GDM1 (cell line): ENCODE data around the gene LHB.
"Not testable (repeated sequence)": the region's sequence is repeated elsewhere in the genome, so short reads cannot be mapped to it uniquely, and the experiment has no call there.

Experiments
- DNase-seq: peaks from one replicate; lab custom pipeline; 2025; lab: John Stamatoyannopoulos, UW

The LHB gene

DNA sequence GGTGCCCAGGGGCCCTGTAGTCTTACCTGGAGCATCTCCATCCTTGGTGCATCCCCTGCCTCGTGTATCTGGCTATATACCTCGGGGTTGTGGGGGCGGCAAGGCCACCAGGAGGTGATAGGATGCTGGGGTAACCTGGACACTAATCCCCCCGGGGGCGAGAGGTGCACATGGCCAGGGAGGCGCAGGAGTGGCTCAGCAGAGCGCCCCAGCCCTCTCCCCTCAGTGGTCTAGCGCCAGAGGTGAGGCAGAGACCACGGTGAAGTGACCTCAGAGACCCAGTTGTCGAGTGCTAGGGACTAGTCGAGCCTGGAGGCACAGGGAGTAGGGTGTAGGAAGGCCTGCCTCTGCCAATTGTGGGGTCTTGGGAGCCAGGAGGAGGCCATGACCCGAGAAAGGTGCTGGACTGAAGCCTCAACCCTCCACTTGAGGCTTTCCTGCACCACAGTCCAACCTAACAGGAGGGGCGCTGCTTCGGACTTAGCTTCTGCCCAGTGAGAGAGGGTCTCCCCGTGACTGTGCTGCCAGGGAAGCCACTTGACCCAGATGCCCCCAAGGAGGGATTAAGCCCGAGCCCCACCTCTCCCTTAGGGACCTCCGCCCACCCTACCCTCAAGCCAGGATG, at the start of gene LHB:
TSS of gene LHB (minus strand) at position 51 of the 625 bp plus-strand sequence. CDS start at position 41, 10 bp downstream.
- DNase-seq: no peak

DNA sequence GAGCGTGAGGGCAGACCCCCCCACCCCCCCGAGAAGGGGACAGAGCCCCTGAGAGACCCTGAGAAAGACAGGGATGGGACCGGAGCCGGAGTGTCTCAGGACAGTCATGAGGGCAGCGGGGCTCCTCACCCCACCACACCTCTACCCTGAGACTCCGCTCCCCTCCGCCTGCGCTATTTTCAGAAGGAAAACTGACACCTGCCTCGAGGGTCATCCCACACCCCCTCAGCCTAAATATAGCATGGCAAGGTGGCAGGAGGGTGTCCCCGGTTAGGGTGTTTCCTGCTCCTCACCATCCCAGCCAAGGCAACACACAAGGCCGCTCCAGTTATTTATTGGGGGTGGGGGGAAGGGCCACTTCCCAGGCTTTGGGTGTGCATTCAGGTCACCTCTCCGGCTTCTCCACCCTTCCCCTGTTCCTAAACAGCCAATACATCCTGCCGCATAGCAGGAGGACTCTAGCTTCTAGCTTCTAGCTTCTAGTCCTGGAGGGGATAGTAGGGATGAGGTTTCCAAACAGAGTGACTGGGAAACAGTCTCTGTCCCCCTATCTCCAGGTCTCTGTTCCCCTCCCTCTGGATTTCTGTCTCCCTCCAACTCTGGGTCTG, 49.1 kb upstream of the LHB start:
- DNase-seq: no peak

DNA sequence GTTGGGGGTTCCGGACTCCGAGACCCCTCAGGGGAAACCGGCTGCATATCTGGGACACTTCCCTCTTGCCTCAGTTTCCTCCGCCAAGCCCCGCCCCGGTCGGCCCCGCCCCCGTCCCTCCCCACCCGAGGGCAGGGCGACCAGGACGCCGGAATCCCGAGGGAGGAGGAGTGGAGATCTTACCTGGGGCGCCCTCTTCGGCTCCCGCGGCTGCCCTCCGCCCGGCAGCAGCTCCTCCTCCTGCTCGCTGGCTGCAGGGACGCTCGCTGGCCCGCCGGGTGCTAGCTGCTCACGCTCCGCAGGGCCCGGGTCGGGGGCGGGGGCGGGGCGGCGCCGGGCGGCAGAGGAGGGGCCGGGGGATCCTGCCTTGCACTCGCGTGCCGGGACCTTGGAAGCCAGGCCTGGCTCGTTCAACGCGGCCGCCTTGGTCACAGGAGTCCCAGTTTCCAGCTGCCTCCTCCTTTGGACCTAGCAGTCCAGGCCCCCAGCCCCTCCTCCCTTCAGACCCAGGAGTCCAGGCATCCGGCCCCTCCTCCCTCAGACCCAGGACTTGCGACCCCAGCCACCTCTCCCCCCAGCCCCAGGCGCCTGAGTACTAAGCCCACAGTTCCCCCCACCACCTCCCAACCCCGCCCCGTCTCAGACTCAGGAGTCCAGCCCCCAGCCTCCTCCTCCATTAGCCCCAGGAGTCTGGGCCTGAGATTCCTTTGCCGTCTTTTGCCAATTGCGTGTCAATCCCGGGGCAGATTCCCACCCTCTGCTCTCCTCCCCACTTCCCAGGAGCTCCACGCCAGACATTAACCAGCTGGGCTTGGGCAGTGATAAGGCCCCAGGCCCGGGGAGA, 48.1 kb upstream of the LHB start, which contains the start of gene NTF4:
TSS of gene NTF4 (minus strand) at position 51 of the 844 bp plus-strand sequence. CDS start 2,821 bp downstream, outside the sequence.
- no peak for DNase-seq

DNA sequence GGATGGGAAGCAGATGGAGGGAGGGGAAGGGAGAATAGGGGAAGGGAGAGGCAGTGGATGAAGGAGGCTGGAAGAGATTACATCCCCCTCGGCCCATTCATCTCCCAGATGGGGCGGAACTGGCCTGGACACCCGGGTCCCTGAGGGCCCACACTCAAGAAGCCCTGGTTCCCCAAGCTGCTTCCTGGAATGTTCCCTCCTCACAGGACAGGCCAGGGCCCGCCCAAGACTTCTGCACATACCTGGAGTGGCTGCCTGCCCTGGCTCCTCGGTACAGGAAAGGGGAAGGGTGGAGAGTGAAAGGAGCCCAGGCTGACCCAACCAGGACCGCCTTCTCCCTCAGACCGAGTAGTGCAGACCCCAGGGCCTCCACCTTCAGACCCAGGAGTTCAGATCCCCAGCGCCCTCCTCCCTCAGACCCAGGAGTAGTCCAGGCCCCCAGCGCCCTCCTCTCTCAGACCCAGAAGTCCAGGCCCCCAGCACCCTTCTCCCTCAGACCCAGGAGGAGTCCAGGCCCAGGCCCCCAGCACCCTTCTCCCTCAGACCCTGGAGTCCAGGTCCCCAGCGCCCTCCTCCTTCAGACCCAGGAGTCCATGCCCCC, 47.2 kb upstream of the LHB start:
- DNase-seq: no peak

- DNase-seq: no peak
Observed at GRCh38 chr19:49061445-49061844, 44.6 kb upstream of the LHB start.

- no peak for DNase-seq
Observed at GRCh38 chr19:49061000-49061399, 44.1 kb upstream of the LHB start.

- no peak for DNase-seq
Observed at GRCh38 chr19:49059053-49059452, 42.2 kb upstream of the LHB start.

- no peak for DNase-seq
Observed at GRCh38 chr19:49058562-49058961, 41.7 kb upstream of the LHB start.

DNA sequence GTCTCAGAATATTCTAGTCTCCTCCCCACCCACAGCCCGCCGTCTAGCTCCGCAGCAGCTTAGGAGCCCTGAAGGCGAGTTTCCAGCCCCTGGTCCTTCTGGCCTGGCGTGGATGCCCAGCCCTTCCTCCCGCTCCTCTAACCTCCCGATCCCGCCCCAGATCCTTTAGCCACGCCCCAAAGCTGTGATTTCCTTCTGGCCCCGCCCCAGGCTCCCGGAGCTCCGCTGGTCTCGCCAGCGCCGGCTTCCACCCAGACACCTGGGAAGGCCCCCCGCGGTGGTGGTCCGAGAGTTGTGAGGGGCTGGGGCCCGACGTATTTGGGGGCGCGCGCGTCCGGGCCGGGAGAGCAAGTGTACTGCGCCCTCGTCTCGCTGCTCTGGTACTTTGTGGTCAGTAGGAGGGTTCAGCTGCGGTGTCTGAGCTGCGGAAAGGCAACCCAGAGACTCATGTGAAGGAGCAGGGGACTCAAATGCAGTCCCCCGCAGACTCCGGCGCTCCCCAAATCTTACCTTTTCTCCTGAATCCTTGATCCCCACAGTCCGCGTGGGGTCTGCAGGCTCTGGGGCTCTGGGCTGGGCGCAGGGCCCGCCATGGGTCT, 40.8 kb upstream of the LHB start, which contains the start of gene CGB7:
TSS of gene CGB7 (minus strand) at position 114 of the 599 bp plus-strand sequence. CDS start 2,374 bp downstream, outside the sequence.
- DNase-seq: no peak

- not testable (repeated sequence) for DNase-seq
Observed at GRCh38 chr19:49056902-49057596, 40.2 kb upstream of the LHB start.

GRCh38 chr19:49056101-49056901, 39.4 kb upstream of the LHB start:
- DNase-seq: no peak

DNA sequence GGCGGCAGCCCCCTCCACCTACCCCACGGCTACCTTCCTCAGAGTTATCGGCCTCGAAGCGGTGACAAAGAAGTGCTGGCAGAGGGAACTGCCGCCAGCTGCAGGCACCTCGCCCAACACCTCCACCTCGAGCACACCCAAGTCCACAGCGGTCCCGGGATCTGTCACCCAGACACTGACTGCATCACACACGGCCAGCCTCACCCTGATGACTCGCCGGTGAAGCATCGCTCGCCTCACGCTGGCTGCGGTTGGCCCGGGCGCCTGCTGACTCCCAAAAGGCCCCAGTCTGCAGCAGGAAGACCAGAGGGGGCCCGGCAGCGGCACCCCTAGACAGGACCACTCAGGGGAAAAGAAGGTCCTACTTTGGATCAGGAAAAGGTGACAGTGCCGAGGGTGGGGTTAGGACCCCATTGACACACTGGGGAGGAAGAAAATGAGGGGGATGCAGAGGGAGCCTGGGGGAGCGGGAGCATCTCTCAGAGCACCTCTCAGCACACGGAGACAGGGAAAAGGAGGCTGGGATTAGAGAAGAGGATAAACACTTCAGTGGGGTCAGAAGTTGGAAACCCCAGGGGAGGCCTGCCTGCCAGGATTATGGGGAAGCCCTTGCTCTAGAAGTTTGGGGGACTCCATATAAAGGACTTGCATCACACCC, 33.6 kb upstream of the LHB start:
- not testable (repeated sequence) for DNase-seq

DNA sequence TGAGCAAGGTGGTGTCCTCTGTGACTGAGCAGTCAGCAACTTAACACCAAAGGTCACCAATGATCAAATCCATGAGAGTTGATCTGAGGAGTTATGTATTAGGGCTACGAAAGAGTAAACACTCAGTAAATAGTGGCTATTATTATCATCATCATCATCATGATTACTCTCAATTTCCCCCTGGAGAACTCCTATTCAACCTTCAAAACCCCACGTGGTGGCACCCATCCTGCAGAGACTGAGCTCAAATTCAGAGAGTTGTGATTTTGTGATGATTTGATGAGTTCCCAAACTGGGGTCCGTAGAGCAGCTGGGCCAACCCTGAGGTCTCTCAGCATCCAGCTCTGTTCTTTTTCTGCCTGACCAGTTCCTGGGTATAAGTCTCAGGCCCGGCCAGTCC, 32.9 kb upstream of the LHB start:
- DNase-seq: not testable (repeated sequence)

DNA sequence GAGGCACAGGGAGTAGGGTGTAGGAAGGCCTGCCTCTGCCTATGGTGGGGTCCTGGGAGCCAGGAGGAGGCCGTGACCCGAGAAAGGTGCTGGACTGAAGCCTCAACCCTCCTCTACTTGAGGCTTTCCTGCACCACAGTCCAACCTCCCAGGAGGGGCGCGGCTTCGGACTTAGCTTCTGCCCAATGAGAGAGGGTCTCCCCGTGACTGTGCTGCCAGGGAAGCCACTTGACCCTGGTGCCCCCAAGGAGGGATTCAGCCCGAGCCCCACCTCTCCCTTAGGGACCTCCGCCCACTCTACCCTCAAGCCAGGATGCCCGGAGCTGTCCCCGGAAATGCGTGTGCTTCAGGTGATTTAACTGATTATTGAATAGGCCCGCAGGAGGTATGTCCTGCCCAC, 32.1 kb upstream of the LHB start, which contains the start of gene CGB8:
TSS of gene CGB8 (minus strand) at position 101 of the 400 bp plus-strand sequence. CDS start 372 bp downstream, outside the sequence.
- not testable (repeated sequence) for DNase-seq

DNA sequence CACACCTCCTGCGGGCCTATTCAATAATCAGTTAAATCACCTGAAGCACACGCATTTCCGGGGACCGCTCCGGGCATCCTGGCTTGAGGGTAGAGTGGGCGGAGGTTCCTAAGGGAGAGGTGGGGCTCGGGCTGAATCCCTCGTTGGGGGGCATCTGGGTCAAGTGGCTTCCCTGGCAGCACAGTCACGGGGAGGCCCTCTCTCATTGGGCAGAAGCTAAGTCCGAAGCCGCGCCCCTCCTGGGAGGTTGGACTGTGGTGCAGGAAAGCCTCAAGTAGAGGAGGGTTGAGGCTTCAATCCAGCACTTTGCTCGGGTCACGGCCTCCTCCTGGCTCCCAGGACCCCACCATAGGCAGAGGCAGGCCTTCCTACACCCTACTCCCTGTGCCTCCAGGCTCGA, 26.7 kb upstream of the LHB start, which contains the start of gene CGB5:
TSS of gene CGB5 (plus strand) at position 301 of the 400 bp plus-strand sequence. CDS start 362 bp downstream, outside the sequence.
- DNase-seq: not testable (repeated sequence)

GRCh38 chr19:49042666-49043065, 25.8 kb upstream of the LHB start:
- not testable (repeated sequence) for DNase-seq

- no peak for DNase-seq
Observed at GRCh38 chr19:49042177-49042576, 25.3 kb upstream of the LHB start.

- not testable (repeated sequence) for DNase-seq
Observed at GRCh38 chr19:49039736-49040135, 22.8 kb upstream of the LHB start.

- not testable (repeated sequence) for DNase-seq
Observed at GRCh38 chr19:49038557-49039276, 21.8 kb upstream of the LHB start.
